ENCODE measurements around the gene ALG10B.
"Not testable (repeated sequence)": the region's sequence is repeated elsewhere in the genome, so short reads cannot be mapped to it uniquely, and the experiment has no call there.

The ALG10B gene

GRCh38 chr12:38342444-38342843 is 25.9 kb downstream of the ALG10B start:
- Histone ChIP-seq H2AFZ (ENCODE audit: low read depth) (no peak overlapping the region), H4K20me1 (ENCODE audit: insufficient read depth) (no peaks in the 10 kb centered on the region), H3K27ac (no peak overlapping the region), H3K4me2 (no peak overlapping the region), H3K27me3 (ENCODE audit: insufficient read depth, low read depth) (no peaks in the 10 kb centered on the region), H3K79me2 (ENCODE audit: insufficient read depth, low read depth) (no peaks in the 10 kb centered on the region), H3K9ac (no peak overlapping the region), H3K36me3 (ENCODE audit: insufficient read depth) (no peaks in the 10 kb centered on the region), H3K4me1 (ENCODE audit: low read depth, poor library complexity, severe bottlenecking) (no peaks in the 10 kb centered on the region), H3K4me3 (IDR thresholded peaks at IDR 0.05; ENCODE audit: insufficient read depth, low read depth, low read length) (no peak overlapping the region)
- TF ChIP-seq CTCF (conservative IDR thresholded peaks at IDR 0.05; ENCODE audit: low read depth, low read length) = no peak

DNA sequence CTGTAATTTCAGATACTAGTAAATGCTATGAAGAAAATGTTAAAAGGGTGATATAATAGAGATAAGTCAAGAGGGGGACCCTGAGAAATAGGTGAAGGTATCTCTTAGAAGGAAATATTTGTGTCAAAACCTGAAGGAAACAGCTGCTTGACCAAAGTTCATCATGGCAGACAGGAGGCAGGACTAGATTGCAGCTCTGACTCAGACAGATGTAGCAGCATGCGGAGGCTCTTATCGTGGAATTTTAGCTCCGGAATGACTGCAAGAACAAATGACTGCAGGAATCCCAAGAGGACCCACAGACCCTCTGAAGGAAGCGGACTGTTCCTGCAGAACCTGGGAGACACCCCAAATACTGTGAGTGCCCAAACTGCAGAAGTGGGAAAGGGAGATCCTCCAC is 26.7 kb downstream of the ALG10B start:
- not testable (repeated sequence) for H3K79me2 ChIP-seq (ENCODE audit: insufficient read depth, low read depth); H3K9ac ChIP-seq; H4K20me1 ChIP-seq (ENCODE audit: insufficient read depth); H3K36me3 ChIP-seq (ENCODE audit: insufficient read depth); H2AFZ ChIP-seq (ENCODE audit: low read depth); H3K4me1 ChIP-seq (ENCODE audit: low read depth, poor library complexity, severe bottlenecking); H3K27ac ChIP-seq; H3K4me2 ChIP-seq; H3K4me3 ChIP-seq (IDR thresholded peaks at IDR 0.05; ENCODE audit: insufficient read depth, low read depth, low read length); H3K27me3 ChIP-seq (ENCODE audit: insufficient read depth, low read depth)

- not testable (repeated sequence) for H3K9ac ChIP-seq; H3K27me3 ChIP-seq (ENCODE audit: insufficient read depth, low read depth); H3K4me1 ChIP-seq (ENCODE audit: low read depth, poor library complexity, severe bottlenecking); H3K36me3 ChIP-seq (ENCODE audit: insufficient read depth); H4K20me1 ChIP-seq (ENCODE audit: insufficient read depth); H2AFZ ChIP-seq (ENCODE audit: low read depth); H3K4me3 ChIP-seq (IDR thresholded peaks at IDR 0.05; ENCODE audit: insufficient read depth, low read depth, low read length); H3K79me2 ChIP-seq (ENCODE audit: insufficient read depth, low read depth); H3K27ac ChIP-seq; H3K4me2 ChIP-seq
Measured at GRCh38 chr12:38343916-38344315, 27.3 kb downstream of the ALG10B start.

- Histone ChIP-seq H3K27ac (no peak overlapping the region), H2AFZ (ENCODE audit: low read depth) (0 out of 2 replicates have a peak overlapping the region, but pooled peaks have one; percentile 21), H3K4me3 (IDR thresholded peaks at IDR 0.05; ENCODE audit: insufficient read depth, low read depth, low read length) (no peak overlapping the region), H3K79me2 (ENCODE audit: insufficient read depth, low read depth) (no peaks in the 10 kb centered on the region), H3K4me2 (peak overlapping the region; percentile 22; the same call in 1 of the 2 replicates), H3K4me1 (ENCODE audit: low read depth, poor library complexity, severe bottlenecking) (peaks cover 7% of the 10 kb centered on the region), H3K9ac (no peak overlapping the region), H3K36me3 (ENCODE audit: insufficient read depth) (no peaks in the 10 kb centered on the region), H4K20me1 (ENCODE audit: insufficient read depth) (no peaks in the 10 kb centered on the region), H3K27me3 (ENCODE audit: insufficient read depth, low read depth) (no peaks in the 10 kb centered on the region)
- no peak for TF ChIP-seq CTCF (conservative IDR thresholded peaks at IDR 0.05; ENCODE audit: low read depth, low read length)
Measured at GRCh38 chr12:38350342-38351174, 34.0 kb downstream of the ALG10B start.

GRCh38 chr12:38351175-38351508 is 34.6 kb downstream of the ALG10B start:
- H3K36me3 ChIP-seq (ENCODE audit: insufficient read depth); H3K27me3 ChIP-seq (ENCODE audit: insufficient read depth, low read depth); H3K4me3 ChIP-seq (IDR thresholded peaks at IDR 0.05; ENCODE audit: insufficient read depth, low read depth, low read length); H3K27ac ChIP-seq; H3K9ac ChIP-seq; H3K79me2 ChIP-seq (ENCODE audit: insufficient read depth, low read depth); H3K4me1 ChIP-seq (ENCODE audit: low read depth, poor library complexity, severe bottlenecking); H4K20me1 ChIP-seq (ENCODE audit: insufficient read depth): not testable (repeated sequence)
- peak overlapping the region; percentile 22; the same call in 1 of the 2 replicates for H3K4me2 ChIP-seq
- H2AFZ ChIP-seq (ENCODE audit: low read depth) = 0 out of 2 replicates have a peak overlapping the region, but pooled peaks have one; percentile 21

GRCh38 chr12:38367506-38367905 is 50.9 kb downstream of the ALG10B start:
- Histone ChIP-seq H2AFZ (ENCODE audit: low read depth) (no peak overlapping the region), H3K4me3 (IDR thresholded peaks at IDR 0.05; ENCODE audit: insufficient read depth, low read depth, low read length) (no peak overlapping the region), H3K27ac (no peak overlapping the region), H3K79me2 (ENCODE audit: insufficient read depth, low read depth) (no peaks in the 10 kb centered on the region), H3K4me1 (ENCODE audit: low read depth, poor library complexity, severe bottlenecking) (no peaks in the 10 kb centered on the region), H3K4me2 (no peak overlapping the region), H3K36me3 (ENCODE audit: insufficient read depth) (no peaks in the 10 kb centered on the region), H3K27me3 (ENCODE audit: insufficient read depth, low read depth) (no peaks in the 10 kb centered on the region), H3K9ac (no peak overlapping the region), H4K20me1 (ENCODE audit: insufficient read depth) (no peaks in the 10 kb centered on the region)
- no peak for TF ChIP-seq CTCF (conservative IDR thresholded peaks at IDR 0.05; ENCODE audit: low read depth, low read length)

Measured in KMS-11 (cell line).